Upper lobe of left lung (tissue), 4 donors: Measurements from ENCODE around the gene ULK1.

Experiments used
- POLR2A ChIP-seq, 4 donors: fragments of 450-650 bp; IDR thresholded peaks; one replicate each; pipeline ENCODE4 v1.5.1; 2016 to 2017; ENCODE audit warnings: antibody characterized with exemption in 4 of 4, mild to moderate bottlenecking in 2 of 4
- POLR2AphosphoS5 ChIP-seq, 2 donors: sonication (generic); formaldehyde crosslinking; IDR thresholded peaks; one replicate each; pipeline ENCODE4 v1.5.1; 2017; ENCODE audit warnings: antibody characterized with exemption in 2 of 2
- TF ChIP-seq, protein P1 (sequence below), 6 experiments: fragments of 450-650 bp in 4 of 6; fragments of 200-600 bp in 2 of 6; sonication (generic) in 2 of 6; IDR thresholded peaks; one replicate each; pipeline ENCODE4 v1.5.1; 2016 to 2019; ENCODE audit warnings: antibody characterized with exemption in 6 of 6

DNA sequence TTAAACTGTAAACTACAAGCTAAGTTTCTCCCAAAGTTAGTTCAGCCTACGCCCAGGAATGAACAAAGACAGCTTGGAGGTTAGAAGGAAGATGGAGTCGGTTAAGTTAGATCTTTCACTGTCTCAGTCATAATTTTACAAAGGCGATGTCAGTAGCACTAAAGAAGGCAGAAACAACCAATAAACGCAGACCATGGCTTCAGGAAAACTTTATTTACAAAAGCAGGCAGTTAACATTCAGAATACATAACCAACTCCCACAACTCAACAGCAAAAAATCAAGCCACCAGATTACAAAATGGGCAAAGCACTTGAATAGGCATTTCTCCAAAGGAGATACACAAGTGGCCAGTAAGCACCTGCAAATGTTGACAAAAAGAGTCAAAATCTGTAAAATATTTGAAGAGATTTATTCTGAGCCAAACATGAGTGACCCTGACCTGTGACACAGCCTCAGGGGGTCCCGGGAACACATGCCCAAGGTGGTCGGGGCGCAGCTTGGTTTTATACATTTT, 8.8 kb upstream of the ULK1 start:
- TF ChIP-seq, protein P1, sequence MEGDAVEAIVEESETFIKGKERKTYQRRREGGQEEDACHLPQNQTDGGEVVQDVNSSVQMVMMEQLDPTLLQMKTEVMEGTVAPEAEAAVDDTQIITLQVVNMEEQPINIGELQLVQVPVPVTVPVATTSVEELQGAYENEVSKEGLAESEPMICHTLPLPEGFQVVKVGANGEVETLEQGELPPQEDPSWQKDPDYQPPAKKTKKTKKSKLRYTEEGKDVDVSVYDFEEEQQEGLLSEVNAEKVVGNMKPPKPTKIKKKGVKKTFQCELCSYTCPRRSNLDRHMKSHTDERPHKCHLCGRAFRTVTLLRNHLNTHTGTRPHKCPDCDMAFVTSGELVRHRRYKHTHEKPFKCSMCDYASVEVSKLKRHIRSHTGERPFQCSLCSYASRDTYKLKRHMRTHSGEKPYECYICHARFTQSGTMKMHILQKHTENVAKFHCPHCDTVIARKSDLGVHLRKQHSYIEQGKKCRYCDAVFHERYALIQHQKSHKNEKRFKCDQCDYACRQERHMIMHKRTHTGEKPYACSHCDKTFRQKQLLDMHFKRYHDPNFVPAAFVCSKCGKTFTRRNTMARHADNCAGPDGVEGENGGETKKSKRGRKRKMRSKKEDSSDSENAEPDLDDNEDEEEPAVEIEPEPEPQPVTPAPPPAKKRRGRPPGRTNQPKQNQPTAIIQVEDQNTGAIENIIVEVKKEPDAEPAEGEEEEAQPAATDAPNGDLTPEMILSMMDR (IDR thresholded peaks at IDR 0.05) = no peak
- TF ChIP-seq POLR2A (IDR thresholded peaks at IDR 0.05) (no peak), POLR2AphosphoS5 (IDR thresholded peaks at IDR 0.05) (no peak)
